Breast epithelium (tissue), 4 donors: ENCODE measurements around the gene PSD4. TPM values are rescaled to one million over a fixed set of nuclear protein-coding genes. Genes with fewer than 3 reads are reported as not detected.
A peak's percentile ranks its signal among the peaks of the same experiment; 100 is the strongest.

Source experiments
- DNase-seq, 2 donors: peaks; one replicate each; pipeline ENCODE4 v3.0.0-alpha.2; 2019; ENCODE audit warnings: low spot score in 2 of 2
- H3K27ac ChIP-seq, 2 donors: fragments of 200-600 bp; sonication (generic) in 1 of 2; one replicate each; pipeline ENCODE4 v1.5.1; 2016 to 2019; ENCODE audit warnings: mild to moderate bottlenecking in 1 of 2
- H3K27me3 ChIP-seq, 2 donors: fragments of 200-600 bp; sonication (generic) in 1 of 2; one replicate each; pipeline versions ENCODE4 v1.5.1 to v1.6.0; 2017 to 2019; ENCODE audit warnings: control low read depth in 1 of 2, mild to moderate bottlenecking in 1 of 2
- H3K36me3 ChIP-seq: fragments of 200-600 bp; one replicate; pipeline ENCODE4 v1.5.1; 2019
- H3K4me1 ChIP-seq, 2 donors: fragments of 200-600 bp; sonication (generic); one replicate each; pipeline ENCODE4 v1.5.1; 2016 to 2019; ENCODE audit warnings: control low read depth in 1 of 2
- H3K4me3 ChIP-seq, 3 donors: fragments of 200-600 bp; sonication (generic); 1 replicate in 2 of 3; 2 replicates in 1 of 3; pipeline ENCODE4 v1.5.1; 2016 to 2019; ENCODE audit warnings: mild to moderate bottlenecking in 3 of 3, moderate library complexity in 2 of 3
- H3K9me3 ChIP-seq, 2 donors: fragments of 200-600 bp; sonication (generic) in 1 of 2; one replicate each; pipeline ENCODE4 v1.5.1; 2016 to 2019; ENCODE audit warnings: control low read depth in 1 of 2
- CTCF ChIP-seq, 3 donors: fragments of 450-650 bp; IDR thresholded peaks; one replicate each; pipeline ENCODE4 v1.5.1; 2016 to 2017; ENCODE audit warnings: antibody characterized with exemption in 3 of 3, mild to moderate bottlenecking in 3 of 3, moderate library complexity in 3 of 3
- POLR2A ChIP-seq: fragments of 450-650 bp; IDR thresholded peaks from one replicate; pipeline ENCODE4 v1.6.1; 2016; ENCODE audit warnings: antibody characterized with exemption, mild to moderate bottlenecking, moderate library complexity
- POLR2AphosphoS5 ChIP-seq, 3 donors: sonication (generic); formaldehyde crosslinking; IDR thresholded peaks; one replicate each; pipeline ENCODE4 v1.6.1; 2017; ENCODE audit warnings: antibody characterized with exemption in 3 of 3
- intact Hi-C: fragments of 100-400 bp; cut with DNase I; formaldehyde crosslinking; loops from one replicate; pipeline ENCODE4 v1.15.1; 2023; ENCODE audit warnings: low total_unique reads
- total RNA-seq, 3 donors: library from RNA; depleted of rRNA; stranded (reverse); fragments of >200 nt; gene quantifications; one replicate each; pipeline ENCODE4 v1.1.0, GENCODE V29; 2016

The PSD4 gene
- total RNA-seq, 3 donors from 2014 or later, result 4.3 to 61.2 (median 40.3) TPM

- Histone ChIP-seq H3K4me1 (no peaks in the 10 kb centered on the region), H3K36me3 (no peaks in the 10 kb centered on the region), H3K27ac (no peak overlapping the region), H3K27me3 (no peaks in the 10 kb centered on the region), H3K9me3 (no peaks in the 10 kb centered on the region), H3K4me3 (no peak overlapping the region)
- intact Hi-C loops, result no loop called here
- TF ChIP-seq CTCF (IDR thresholded peaks at IDR 0.05) (no peak), POLR2A (no peak), POLR2AphosphoS5 (IDR thresholded peaks at IDR 0.05) (no peak)
- no peak for DNase-seq
Measured at GRCh38 chr2:113197347-113198047, 23.7 kb downstream of the PSD4 start.

GRCh38 chr2:113198048-113198789 lies 24.4 kb downstream of the PSD4 start:
- Histone ChIP-seq H3K9me3 (no peaks in the 10 kb centered on the region), H3K4me1 (no peaks in the 10 kb centered on the region), H3K27ac (peak overlapping the region; percentile 88 to 92), H3K4me3 (peak overlapping the region; percentile 68 to 87 (median 78)), H3K27me3 (no peaks in the 10 kb centered on the region), H3K36me3 (no peaks in the 10 kb centered on the region)
- DNase-seq, result no peak
- TF ChIP-seq POLR2A (no peak), POLR2AphosphoS5 (IDR thresholded peaks at IDR 0.05) (no peak), CTCF (IDR thresholded peaks at IDR 0.05) (no peak)
- intact Hi-C loops, result no loop called here

- Histone ChIP-seq H3K27ac (peak overlapping the region; percentile 88 to 92), H3K4me3 (peak overlapping the region; percentile 68 to 87 (median 78)), H3K27me3 (no peaks in the 10 kb centered on the region), H3K36me3 (no peaks in the 10 kb centered on the region), H3K9me3 (no peaks in the 10 kb centered on the region), H3K4me1 (no peaks in the 10 kb centered on the region)
- peak; percentile 64 to 84 for DNase-seq
- intact Hi-C loops, result no loop called here
- TF ChIP-seq POLR2A (no peak), POLR2AphosphoS5 (IDR thresholded peaks at IDR 0.05) (peak in 2 of 3 donors; percentile 32 to 52), CTCF (IDR thresholded peaks at IDR 0.05) (peak; percentile 72 to 93 (median 84))
Measured at GRCh38 chr2:113198790-113199612, 25.2 kb downstream of the PSD4 start.

- H3K27me3 ChIP-seq, result no peaks in the 10 kb centered on the region
- intact Hi-C loops, result no loop called here
- no peak for TF ChIP-seq POLR2A
- TF ChIP-seq CTCF (IDR thresholded peaks at IDR 0.05), result no peak
- no peak for TF ChIP-seq POLR2AphosphoS5 (IDR thresholded peaks at IDR 0.05)
- H3K9me3 ChIP-seq, result no peaks in the 10 kb centered on the region
- no peaks in the 10 kb centered on the region for H3K36me3 ChIP-seq
- no peaks in the 10 kb centered on the region for H3K4me1 ChIP-seq
- no peak overlapping the region for H3K27ac ChIP-seq
- DNase-seq, result no peak
- H3K4me3 ChIP-seq, result no peak overlapping the region
Measured at GRCh38 chr2:113200236-113200635, 26.5 kb downstream of the PSD4 start.
